HepG2 (cell line): Measurements from ENCODE around the gene DHX30. TPM values are rescaled to one million over a fixed set of nuclear protein-coding genes. Genes with fewer than 3 reads are reported as not detected.
A peak's percentile ranks its signal among the peaks of the same experiment; 100 is the strongest.

Experiments used
- AGO2 ChIP-seq: fragments of 200-400 bp; formaldehyde crosslinking; optimal IDR thresholded peaks from 2 replicates; pipeline ENCODE3; 2017; ENCODE audit warnings: mild to moderate bottlenecking, low read depth, low read length, moderate library complexity
- AHDC1 ChIP-seq: sonication (generic); formaldehyde crosslinking; IDR thresholded peaks from 2 replicates; pipeline ENCODE4 v1.5.1; 2020; ENCODE audit warnings: mild to moderate bottlenecking, missing genetic modification reagents, borderline replicate concordance
- AKAP8 ChIP-seq: sonication (generic); formaldehyde crosslinking; IDR thresholded peaks from 2 replicates; pipeline ENCODE4 v1.5.1; 2020; ENCODE audit warnings: mild to moderate bottlenecking, missing genetic modification reagents
- EEA1 ChIP-seq: sonication (generic); formaldehyde crosslinking; IDR thresholded peaks from 2 replicates; pipeline ENCODE4 v1.5.1; 2020; ENCODE audit warnings: mild to moderate bottlenecking, missing genetic modification reagents, borderline replicate concordance
- FOXP4 ChIP-seq: sonication (generic); formaldehyde crosslinking; IDR thresholded peaks from 2 replicates; pipeline ENCODE4 v1.4.0; 2020; ENCODE audit warnings: missing genetic modification reagents
- KDM2A ChIP-seq: sonication (generic); formaldehyde crosslinking; IDR thresholded peaks from 2 replicates; pipeline ENCODE4 v1.4.0; 2020; ENCODE audit warnings: low read depth, missing genetic modification reagents, borderline replicate concordance
- KLF13 ChIP-seq: sonication (generic); formaldehyde crosslinking; IDR thresholded peaks from 2 replicates; pipeline ENCODE4 v1.4.0; 2020; ENCODE audit warnings: mild to moderate bottlenecking, missing genetic modification reagents
- MTA1 ChIP-seq: sonication (generic); formaldehyde crosslinking; IDR thresholded peaks from 2 replicates; pipeline ENCODE4 v1.4.0; 2020; ENCODE audit warnings: missing genetic modification reagents, mild to moderate bottlenecking, borderline replicate concordance
- MXD1 ChIP-seq: sonication (generic); formaldehyde crosslinking; IDR thresholded peaks from 2 replicates; pipeline ENCODE4 v1.4.0; 2020; ENCODE audit warnings: mild to moderate bottlenecking, missing genetic modification reagents
- NFIB ChIP-seq: sonication (generic); formaldehyde crosslinking; IDR thresholded peaks from 2 replicates; pipeline ENCODE4 v1.9.0; 2021; ENCODE audit warnings: missing genetic modification reagents, mild to moderate bottlenecking, borderline replicate concordance
- POLR2G ChIP-seq: fragments of 200-400 bp; formaldehyde crosslinking; IDR thresholded peaks from 2 replicates; pipeline ENCODE4 v1.6.1; 2018; ENCODE audit warnings: mild to moderate bottlenecking, low read depth, low read length, moderate library complexity
- RBFOX2 ChIP-seq: fragments of 200-400 bp; formaldehyde crosslinking; IDR thresholded peaks from 2 replicates; pipeline ENCODE4 v1.6.1; 2017; ENCODE audit warnings: low read depth, mild to moderate bottlenecking, low read length
- RBM39 ChIP-seq: fragments of 200-400 bp; formaldehyde crosslinking; IDR thresholded peaks from one replicate; pipeline ENCODE4 v1.6.1; 2018; ENCODE audit warnings: antibody characterized with exemption, mild to moderate bottlenecking, low read depth, low read length; ENCODE audit not compliant: poor library complexity, severe bottlenecking
- RXRA ChIP-seq: sonication (generic); formaldehyde crosslinking; IDR thresholded peaks from 2 replicates; pipeline ENCODE4 v1.5.1; 2020; ENCODE audit warnings: missing genetic modification reagents
- SPEN ChIP-seq: sonication (generic); formaldehyde crosslinking; IDR thresholded peaks from 2 replicates; pipeline ENCODE4 v1.5.1; 2020; ENCODE audit warnings: low read depth, mild to moderate bottlenecking, missing genetic modification reagents
- ZBTB39 ChIP-seq: sonication (generic); formaldehyde crosslinking; IDR thresholded peaks from 2 replicates; pipeline ENCODE4 v1.5.0; 2020; ENCODE audit warnings: missing genetic modification reagents
- ZNF232 ChIP-seq: sonication (generic); formaldehyde crosslinking; IDR thresholded peaks from 2 replicates; pipeline ENCODE4 v1.4.0; 2020; ENCODE audit warnings: missing genetic modification reagents, borderline replicate concordance
- ZNF451 ChIP-seq: sonication (generic); formaldehyde crosslinking; IDR thresholded peaks from 2 replicates; pipeline ENCODE4 v1.5.0; 2020; ENCODE audit warnings: mild to moderate bottlenecking, missing genetic modification reagents
- ZNF616 ChIP-seq: sonication (generic); formaldehyde crosslinking; IDR thresholded peaks from 2 replicates; pipeline ENCODE4 v1.5.0; 2020; ENCODE audit warnings: low read depth, mild to moderate bottlenecking, missing genetic modification reagents
- polyA plus RNA-seq, 8 experiments: library from polyadenylated mRNA; depleted of rRNA in 3 of 8; stranded (reverse) in 7 of 8; unstranded in 1 of 8; fragments of >200 nt; fragmentation: Illumina TruSeq in 4 of 8; extraction: Trizol in 4 of 8; gene quantifications; 2 replicates each; pipeline versions ENCODE4 v1.2.1 to v1.2.3, GENCODE V29; 2011 to 2016; ENCODE audit warnings: low read depth in 4 of 8, missing spikeins in 1 of 8, mixed read lengths in 1 of 8; ENCODE audit not compliant: insufficient read depth in 1 of 8
- total RNA-seq, 5 experiments: library from RNA; depleted of rRNA; stranded (reverse); fragments of >200 nt; fragmentation: Illumina TruSeq; extraction: Trizol; gene quantifications; 2 replicates each; pipeline ENCODE4 v1.2.3, GENCODE V29; 2016; ENCODE audit warnings: low read depth in 1 of 5

The DHX30 gene
- total and polyA plus RNA-seq, 2 of the 13 experiments (the other 11 are each of a cell fraction or from before 2014, with no cell fraction given): 30.6 to 59.4 TPM

- no peak for TF ChIP-seq AHDC1
- no peak for TF ChIP-seq KLF13
- peak; percentile 28; the same call in 1 of the 2 replicates for TF ChIP-seq POLR2G
- TF ChIP-seq ZNF616 (CRISPR knock-in tag): no peak
- peak; percentile 19 for TF ChIP-seq RBM39
- TF ChIP-seq SPEN (CRISPR knock-in tag): no peak
- no peak for TF ChIP-seq FOXP4
- no peak for TF ChIP-seq MXD1
- no peak for TF ChIP-seq RXRA (CRISPR knock-in tag)
- 0 out of 2 replicates have a peak, but pooled peaks have one; percentile 22 for TF ChIP-seq RBFOX2
- TF ChIP-seq NFIB (CRISPR knock-in tag): no peak
- peak; percentile 83 for TF ChIP-seq AGO2
- peak; percentile 15; the same call in 1 of the 2 replicates for TF ChIP-seq KDM2A
- TF ChIP-seq ZBTB39 (CRISPR knock-in tag): no peak
- TF ChIP-seq ZNF451 (CRISPR knock-in tag): no peak
- no peak for TF ChIP-seq MTA1 (CRISPR knock-in tag)
- TF ChIP-seq EEA1 (CRISPR knock-in tag): no peak
- no peak for TF ChIP-seq ZNF232 (CRISPR knock-in tag)
- TF ChIP-seq AKAP8: peak; percentile 19; the same call in 1 of the 2 replicates
Measured at GRCh38 chr3:47848599-47849117, 45.7 kb downstream of the DHX30 start (continued).
